ENCODE measurements around the gene PHACTR1.

Gene PHACTR1

DNA sequence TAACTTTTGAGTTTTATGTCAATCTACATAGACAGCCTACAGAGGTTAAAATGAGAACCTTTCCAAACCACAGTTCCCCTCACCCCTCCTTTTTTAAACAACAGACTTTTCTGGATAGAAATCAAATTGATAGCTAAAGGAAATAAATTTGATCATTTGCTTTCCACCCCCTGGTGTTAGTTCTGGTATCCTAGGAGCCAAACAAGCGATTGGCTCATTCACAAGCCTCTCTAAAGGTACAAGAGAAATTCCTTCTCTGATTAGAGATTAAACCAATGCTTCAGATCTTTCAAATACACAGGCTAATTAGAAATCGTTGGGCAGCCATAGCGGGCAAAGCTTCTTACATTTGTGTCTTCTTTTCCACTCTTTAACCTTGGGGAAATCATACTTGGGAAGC, 379.5 kb downstream of the PHACTR1 start:
- no peaks in the 10 kb centered on the region for H3K27me3 ChIP-seq (ENCODE audit: insufficient read depth, low read length)
- H4K20me1 ChIP-seq (ENCODE audit: insufficient read depth, low read length): no peaks in the 10 kb centered on the region
- no peak overlapping the region for H3K4me2 ChIP-seq (ENCODE audit: low read length)
- no peaks in the 10 kb centered on the region for H3K4me1 ChIP-seq (ENCODE audit: insufficient read depth, low read length, severe bottlenecking)
- no peak overlapping the region for H3K9ac ChIP-seq (ENCODE audit: low read length)
- H3K36me3 ChIP-seq (ENCODE audit: insufficient read depth, low read length): no peaks in the 10 kb centered on the region
- TF ChIP-seq EZH2 (IDR thresholded peaks at IDR 0.05; ENCODE audit: borderline replicate concordance, low read length): no peak
- TF ChIP-seq, protein P1, sequence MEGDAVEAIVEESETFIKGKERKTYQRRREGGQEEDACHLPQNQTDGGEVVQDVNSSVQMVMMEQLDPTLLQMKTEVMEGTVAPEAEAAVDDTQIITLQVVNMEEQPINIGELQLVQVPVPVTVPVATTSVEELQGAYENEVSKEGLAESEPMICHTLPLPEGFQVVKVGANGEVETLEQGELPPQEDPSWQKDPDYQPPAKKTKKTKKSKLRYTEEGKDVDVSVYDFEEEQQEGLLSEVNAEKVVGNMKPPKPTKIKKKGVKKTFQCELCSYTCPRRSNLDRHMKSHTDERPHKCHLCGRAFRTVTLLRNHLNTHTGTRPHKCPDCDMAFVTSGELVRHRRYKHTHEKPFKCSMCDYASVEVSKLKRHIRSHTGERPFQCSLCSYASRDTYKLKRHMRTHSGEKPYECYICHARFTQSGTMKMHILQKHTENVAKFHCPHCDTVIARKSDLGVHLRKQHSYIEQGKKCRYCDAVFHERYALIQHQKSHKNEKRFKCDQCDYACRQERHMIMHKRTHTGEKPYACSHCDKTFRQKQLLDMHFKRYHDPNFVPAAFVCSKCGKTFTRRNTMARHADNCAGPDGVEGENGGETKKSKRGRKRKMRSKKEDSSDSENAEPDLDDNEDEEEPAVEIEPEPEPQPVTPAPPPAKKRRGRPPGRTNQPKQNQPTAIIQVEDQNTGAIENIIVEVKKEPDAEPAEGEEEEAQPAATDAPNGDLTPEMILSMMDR (IDR thresholded peaks at IDR 0.05; ENCODE audit: low read length): no peak
- no peak overlapping the region for H3K27ac ChIP-seq (ENCODE audit: low read depth, low read length, poor library complexity, severe bottlenecking)
- no peak overlapping the region for H3K4me3 ChIP-seq (ENCODE audit: low read depth, low read length, poor library complexity, severe bottlenecking)
- no peaks in the 10 kb centered on the region for H3F3A ChIP-seq (ENCODE audit: insufficient read depth, low read length)
- H3K9me3 ChIP-seq (ENCODE audit: low read length): no peaks in the 10 kb centered on the region
- H3K9me2 ChIP-seq (ENCODE audit: low read depth, low read length): no peaks in the 10 kb centered on the region
- no peaks in the 10 kb centered on the region for H3K79me2 ChIP-seq (ENCODE audit: insufficient read depth, low read length)
- no peak overlapping the region for H2AFZ ChIP-seq (ENCODE audit: low read length)

GRCh38 chr6:13097454-13097853, 380.9 kb downstream of the PHACTR1 start:
- Histone ChIP-seq H2AFZ (ENCODE audit: low read length) (no peak overlapping the region), H3K4me3 (ENCODE audit: low read depth, low read length, poor library complexity, severe bottlenecking) (no peak overlapping the region), H3K79me2 (ENCODE audit: insufficient read depth, low read length) (no peaks in the 10 kb centered on the region), H3K9ac (ENCODE audit: low read length) (no peak overlapping the region), H3F3A (ENCODE audit: insufficient read depth, low read length) (no peaks in the 10 kb centered on the region), H3K27ac (ENCODE audit: low read depth, low read length, poor library complexity, severe bottlenecking) (no peak overlapping the region), H3K36me3 (ENCODE audit: insufficient read depth, low read length) (no peaks in the 10 kb centered on the region), H3K9me3 (ENCODE audit: low read length) (no peaks in the 10 kb centered on the region), H3K4me2 (ENCODE audit: low read length) (no peak overlapping the region), H3K27me3 (ENCODE audit: insufficient read depth, low read length) (no peaks in the 10 kb centered on the region), H4K20me1 (ENCODE audit: insufficient read depth, low read length) (no peaks in the 10 kb centered on the region), H3K9me2 (ENCODE audit: low read depth, low read length) (no peaks in the 10 kb centered on the region), H3K4me1 (ENCODE audit: insufficient read depth, low read length, severe bottlenecking) (no peaks in the 10 kb centered on the region)
- TF ChIP-seq EZH2 (IDR thresholded peaks at IDR 0.05; ENCODE audit: borderline replicate concordance, low read length): no peak
- TF ChIP-seq, protein P1 (IDR thresholded peaks at IDR 0.05; ENCODE audit: low read length): no peak

- Histone ChIP-seq H3F3A (ENCODE audit: insufficient read depth, low read length) (no peaks in the 10 kb centered on the region), H3K27ac (ENCODE audit: low read depth, low read length, poor library complexity, severe bottlenecking) (no peak overlapping the region), H3K27me3 (ENCODE audit: insufficient read depth, low read length) (no peaks in the 10 kb centered on the region), H3K9ac (ENCODE audit: low read length) (no peak overlapping the region), H3K4me3 (ENCODE audit: low read depth, low read length, poor library complexity, severe bottlenecking) (no peak overlapping the region), H4K20me1 (ENCODE audit: insufficient read depth, low read length) (no peaks in the 10 kb centered on the region), H2AFZ (ENCODE audit: low read length) (no peak overlapping the region), H3K79me2 (ENCODE audit: insufficient read depth, low read length) (no peaks in the 10 kb centered on the region), H3K9me2 (ENCODE audit: low read depth, low read length) (no peaks in the 10 kb centered on the region), H3K4me2 (ENCODE audit: low read length) (no peak overlapping the region), H3K36me3 (ENCODE audit: insufficient read depth, low read length) (no peaks in the 10 kb centered on the region), H3K4me1 (ENCODE audit: insufficient read depth, low read length, severe bottlenecking) (no peaks in the 10 kb centered on the region), H3K9me3 (ENCODE audit: low read length) (no peaks in the 10 kb centered on the region)
- TF ChIP-seq, protein P1 (IDR thresholded peaks at IDR 0.05; ENCODE audit: low read length): no peak
- no peak for TF ChIP-seq EZH2 (IDR thresholded peaks at IDR 0.05; ENCODE audit: borderline replicate concordance, low read length)
Measured at GRCh38 chr6:13098006-13098405, 381.4 kb downstream of the PHACTR1 start.

All from OCI-LY1 (cell line).